Renal cortical epithelial cell (primary cell): Measurements from ENCODE around the gene PBX1. TPM values are rescaled to one million over a fixed set of nuclear protein-coding genes. Genes with fewer than 3 reads are reported as not detected.

Experiments used
- DNase-seq: peaks from one replicate; pipeline ENCODE4 v3.0.0-alpha.2; 2011; ENCODE audit warnings: low read depth
- total RNA-seq: library from RNA; depleted of rRNA; stranded (reverse); fragments of >200 nt; gene quantifications from 2 replicates; pipeline ENCODE4 v1.2.3, GENCODE V29; 2014

Gene PBX1
- total RNA-seq, 1 donor from 2014 or later: 20.5 TPM

- DNase-seq: no peak
These were observed 137.1 kb downstream of the PBX1 start for GRCh38 chr1:164695956-164696665.

- DNase-seq: no peak
These were observed 141.0 kb downstream of the PBX1 start for GRCh38 chr1:164699815-164700491.

GRCh38 chr1:164700683-164701082, 141.7 kb downstream of the PBX1 start:
- DNase-seq: no peak

- no peak for DNase-seq
These were observed 142.3 kb downstream of the PBX1 start for GRCh38 chr1:164701189-164701761.

- DNase-seq: peak; percentile 35
These were observed 143.2 kb downstream of the PBX1 start for GRCh38 chr1:164702216-164702615.

GRCh38 chr1:164702664-164703063, 143.7 kb downstream of the PBX1 start:
- no peak for DNase-seq

GRCh38 chr1:164703463-164703862, 144.5 kb downstream of the PBX1 start:
- no peak for DNase-seq

- DNase-seq: no peak
These were observed 145.0 kb downstream of the PBX1 start for GRCh38 chr1:164703960-164704411.

GRCh38 chr1:164704954-164705353, 146.0 kb downstream of the PBX1 start:
- no peak for DNase-seq

GRCh38 chr1:164706606-164706987, 147.6 kb downstream of the PBX1 start:
- DNase-seq: peak; percentile 33

GRCh38 chr1:164707868-164708331, 148.9 kb downstream of the PBX1 start:
- DNase-seq: peak; percentile 56

- no peak for DNase-seq
These were observed 149.6 kb downstream of the PBX1 start for GRCh38 chr1:164708596-164708995.

GRCh38 chr1:164709126-164709525, 150.1 kb downstream of the PBX1 start:
- no peak for DNase-seq

GRCh38 chr1:164709541-164710278, 150.7 kb downstream of the PBX1 start:
- DNase-seq: no peak

- DNase-seq: no peak
These were observed 153.4 kb downstream of the PBX1 start for GRCh38 chr1:164712131-164713036.

GRCh38 chr1:164713456-164714207, 154.6 kb downstream of the PBX1 start:
- DNase-seq: no peak

GRCh38 chr1:164716992-164717703, 158.2 kb downstream of the PBX1 start:
- no peak for DNase-seq

- DNase-seq: no peak
These were observed 159.8 kb downstream of the PBX1 start for GRCh38 chr1:164718821-164719220.

- DNase-seq: peak; percentile 42
These were observed 160.9 kb downstream of the PBX1 start for GRCh38 chr1:164719676-164720439.
